ENCODE data around the gene ASXL3.
A peak's percentile ranks its signal among the peaks of the same experiment; 100 is the strongest.

DNA sequence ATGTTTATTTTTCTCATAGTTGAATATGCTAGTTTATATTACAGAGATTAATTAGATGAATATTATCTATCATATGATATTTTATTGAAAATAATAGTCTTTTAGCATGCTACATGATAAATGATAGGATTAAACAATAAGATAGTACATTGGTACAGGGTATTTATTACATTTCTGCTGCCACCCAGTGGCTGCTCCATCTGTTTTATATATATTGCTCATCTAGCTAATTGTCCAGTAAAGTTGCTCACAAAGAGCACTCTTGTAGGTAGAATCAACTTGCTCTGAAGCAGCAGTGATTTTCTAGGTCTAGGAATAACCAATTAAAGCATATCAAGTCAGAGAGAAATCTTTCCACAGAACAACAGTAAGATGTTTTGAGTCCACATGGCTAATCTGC, 183.3 kb downstream of the ASXL3 start:
- TF ChIP-seq, protein P1, sequence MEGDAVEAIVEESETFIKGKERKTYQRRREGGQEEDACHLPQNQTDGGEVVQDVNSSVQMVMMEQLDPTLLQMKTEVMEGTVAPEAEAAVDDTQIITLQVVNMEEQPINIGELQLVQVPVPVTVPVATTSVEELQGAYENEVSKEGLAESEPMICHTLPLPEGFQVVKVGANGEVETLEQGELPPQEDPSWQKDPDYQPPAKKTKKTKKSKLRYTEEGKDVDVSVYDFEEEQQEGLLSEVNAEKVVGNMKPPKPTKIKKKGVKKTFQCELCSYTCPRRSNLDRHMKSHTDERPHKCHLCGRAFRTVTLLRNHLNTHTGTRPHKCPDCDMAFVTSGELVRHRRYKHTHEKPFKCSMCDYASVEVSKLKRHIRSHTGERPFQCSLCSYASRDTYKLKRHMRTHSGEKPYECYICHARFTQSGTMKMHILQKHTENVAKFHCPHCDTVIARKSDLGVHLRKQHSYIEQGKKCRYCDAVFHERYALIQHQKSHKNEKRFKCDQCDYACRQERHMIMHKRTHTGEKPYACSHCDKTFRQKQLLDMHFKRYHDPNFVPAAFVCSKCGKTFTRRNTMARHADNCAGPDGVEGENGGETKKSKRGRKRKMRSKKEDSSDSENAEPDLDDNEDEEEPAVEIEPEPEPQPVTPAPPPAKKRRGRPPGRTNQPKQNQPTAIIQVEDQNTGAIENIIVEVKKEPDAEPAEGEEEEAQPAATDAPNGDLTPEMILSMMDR (IDR thresholded peaks at IDR 0.05; ENCODE audit: insufficient read depth, low read depth, low read length) = peak; percentile 51
- TF ChIP-seq EZH2 (IDR thresholded peaks at IDR 0.05; ENCODE audit: insufficient read depth, low read length) = no peak
